Thyroid gland (tissue), 4 donors: ENCODE measurements around the gene ESRRA.

Source experiments
- POLR2A ChIP-seq, 2 donors: fragments of 450-650 bp; IDR thresholded peaks; one replicate each; pipeline ENCODE4 v1.6.1; 2017; ENCODE audit warnings: antibody characterized with exemption in 2 of 2, mild to moderate bottlenecking in 2 of 2, moderate library complexity in 1 of 2
- TF ChIP-seq, protein P1 (sequence below), 6 experiments: fragments of 200-600 bp in 3 of 6; fragments of 450-650 bp in 3 of 6; sonication (generic) in 3 of 6; IDR thresholded peaks; one replicate each; pipeline ENCODE4 v1.5.1; 2016 to 2019; ENCODE audit warnings: antibody characterized with exemption in 6 of 6, mild to moderate bottlenecking in 2 of 6, inconsistent platforms in 1 of 6, moderate library complexity in 1 of 6

DNA sequence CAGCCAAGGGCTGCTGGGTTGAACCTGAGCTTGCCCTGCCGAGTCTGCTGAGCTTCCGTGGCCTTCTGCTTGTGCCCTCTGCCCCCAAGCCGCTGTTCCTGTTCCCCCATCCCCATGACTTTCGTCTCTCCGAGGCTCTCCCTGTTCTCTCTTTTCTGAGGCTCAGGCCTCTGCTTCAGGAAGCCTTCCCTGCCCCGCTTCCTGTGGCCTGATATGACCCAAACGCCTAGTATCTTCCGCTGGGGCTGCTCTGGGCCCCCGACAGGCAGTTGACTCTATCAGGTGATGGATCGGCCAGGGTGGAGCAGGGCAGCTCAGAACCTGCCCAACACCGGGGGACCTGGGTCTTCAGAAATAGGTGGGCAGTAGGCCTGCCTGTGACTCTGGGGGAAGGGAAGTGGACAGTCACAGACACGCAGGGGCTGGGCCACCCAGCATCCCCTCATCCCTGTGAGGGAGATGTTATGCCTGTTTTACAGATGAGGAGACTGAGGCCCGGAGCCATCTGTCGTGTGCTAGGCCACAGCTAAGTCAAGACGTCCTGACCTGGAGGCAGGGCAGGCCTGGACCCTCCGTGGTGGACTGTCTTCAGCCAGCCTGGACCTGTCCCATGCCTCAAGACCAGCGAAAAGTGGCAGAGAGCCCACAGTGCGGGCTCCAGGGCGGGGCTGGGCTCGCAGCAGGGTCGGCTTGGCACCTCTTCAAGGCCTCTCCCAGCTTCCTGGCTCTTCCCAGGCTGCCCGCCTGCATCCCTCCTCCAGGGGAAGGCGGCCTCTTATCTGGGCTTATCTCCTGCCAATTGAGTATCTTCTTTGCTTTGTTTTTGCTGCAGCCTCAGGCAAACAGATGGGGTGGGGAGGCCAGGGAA is 37.1 kb upstream of the ESRRA start:
- TF ChIP-seq, protein P1, sequence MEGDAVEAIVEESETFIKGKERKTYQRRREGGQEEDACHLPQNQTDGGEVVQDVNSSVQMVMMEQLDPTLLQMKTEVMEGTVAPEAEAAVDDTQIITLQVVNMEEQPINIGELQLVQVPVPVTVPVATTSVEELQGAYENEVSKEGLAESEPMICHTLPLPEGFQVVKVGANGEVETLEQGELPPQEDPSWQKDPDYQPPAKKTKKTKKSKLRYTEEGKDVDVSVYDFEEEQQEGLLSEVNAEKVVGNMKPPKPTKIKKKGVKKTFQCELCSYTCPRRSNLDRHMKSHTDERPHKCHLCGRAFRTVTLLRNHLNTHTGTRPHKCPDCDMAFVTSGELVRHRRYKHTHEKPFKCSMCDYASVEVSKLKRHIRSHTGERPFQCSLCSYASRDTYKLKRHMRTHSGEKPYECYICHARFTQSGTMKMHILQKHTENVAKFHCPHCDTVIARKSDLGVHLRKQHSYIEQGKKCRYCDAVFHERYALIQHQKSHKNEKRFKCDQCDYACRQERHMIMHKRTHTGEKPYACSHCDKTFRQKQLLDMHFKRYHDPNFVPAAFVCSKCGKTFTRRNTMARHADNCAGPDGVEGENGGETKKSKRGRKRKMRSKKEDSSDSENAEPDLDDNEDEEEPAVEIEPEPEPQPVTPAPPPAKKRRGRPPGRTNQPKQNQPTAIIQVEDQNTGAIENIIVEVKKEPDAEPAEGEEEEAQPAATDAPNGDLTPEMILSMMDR (IDR thresholded peaks at IDR 0.05) = no peak
- TF ChIP-seq POLR2A (IDR thresholded peaks at IDR 0.05) = no peak
